Keratinocyte (primary cell): ENCODE results near the gene CCDC92B. TPM values are rescaled to one million over a fixed set of nuclear protein-coding genes. Genes with fewer than 3 reads are reported as not detected.

ENCODE experiments used
- DNase-seq: peaks from one replicate; pipeline ENCODE4 v3.0.0-alpha.2; 2011; ENCODE audit warnings: low read depth, missing footprints, low spot score
- FAIRE-seq: peaks from 2 replicates; lab custom pipeline; 2011; peaks lifted over from hg19 to GRCh38; lab: Jason Lieb, UNC
- H2AFZ ChIP-seq: 2 replicates; pipeline ENCODE4 v1.6.0; 2012; ENCODE audit warnings: low read length, control low read depth, inconsistent platforms; ENCODE audit not compliant: control insufficient read depth
- H3K27ac ChIP-seq: 2 replicates; pipeline ENCODE4 v1.5.1; 2011; ENCODE audit warnings: low read length; ENCODE audit not compliant: control insufficient read depth, insufficient read depth
- H3K27me3 ChIP-seq: 3 replicates; pipeline ENCODE4 v1.6.0; 2011; ENCODE audit warnings: low read length; ENCODE audit not compliant: control insufficient read depth, insufficient read depth; ENCODE audit errors: extremely low read depth
- H3K36me3 ChIP-seq, 2 experiments: 2 replicates in 1 of 2; 3 replicates in 1 of 2; pipeline ENCODE4 v1.5.1; 2011; ENCODE audit warnings: low read length in 2 of 2, mild to moderate bottlenecking in 1 of 2; ENCODE audit not compliant: control insufficient read depth in 2 of 2, insufficient read depth in 2 of 2; ENCODE audit errors: extremely low read depth in 1 of 2
- H3K4me1 ChIP-seq: 3 replicates; pipeline ENCODE4 v1.5.1; 2011; ENCODE audit warnings: low read length; ENCODE audit not compliant: control insufficient read depth, insufficient read depth; ENCODE audit errors: extremely low read depth
- H3K4me2 ChIP-seq: 3 replicates; pipeline ENCODE4 v1.6.0; 2011; ENCODE audit warnings: low read depth, low read length; ENCODE audit not compliant: control insufficient read depth, insufficient read depth; ENCODE audit errors: extremely low read depth
- H3K4me3 ChIP-seq, 3 experiments: fragments of 200-600 bp in 1 of 3; sonication (generic) in 1 of 3; 2 replicates in 2 of 3; 3 replicates in 1 of 3; pipeline ENCODE4 v1.5.1; 2011 to 2016; ENCODE audit warnings: low read length in 3 of 3, mild to moderate bottlenecking in 3 of 3, control low read depth in 2 of 3, inconsistent platforms in 1 of 3, low read depth in 1 of 3, mixed read lengths in 1 of 3, mixed run types in 1 of 3, moderate library complexity in 1 of 3; ENCODE audit not compliant: control insufficient read depth in 2 of 3, insufficient read depth in 2 of 3; ENCODE audit errors: extremely low read depth in 1 of 3
- H3K79me2 ChIP-seq: 2 replicates; pipeline ENCODE4 v1.6.0; 2012; ENCODE audit warnings: low read length; ENCODE audit not compliant: control insufficient read depth, insufficient read depth
- H3K9ac ChIP-seq: 3 replicates; pipeline ENCODE4 v1.6.0; 2011; ENCODE audit warnings: low read length; ENCODE audit not compliant: control insufficient read depth, insufficient read depth; ENCODE audit errors: extremely low read depth
- H3K9me1 ChIP-seq: 3 replicates; pipeline ENCODE4 v1.6.0; 2011; ENCODE audit warnings: low read length; ENCODE audit not compliant: control insufficient read depth, insufficient read depth; ENCODE audit errors: extremely low read depth
- H3K9me3 ChIP-seq: 2 replicates; pipeline ENCODE4 v1.5.1; 2012; ENCODE audit warnings: low read depth, low read length; ENCODE audit not compliant: control insufficient read depth
- H4K20me1 ChIP-seq: 3 replicates; pipeline ENCODE4 v1.6.0; 2011; ENCODE audit warnings: low read length; ENCODE audit not compliant: control insufficient read depth, insufficient read depth; ENCODE audit errors: extremely low read depth
- CTCF ChIP-seq, 3 experiments: IDR thresholded peaks in 1 of 3; conservative IDR thresholded peaks in 1 of 3; optimal IDR thresholded peaks in 1 of 3; 2 replicates in 2 of 3; 3 replicates in 1 of 3; pipeline versions ENCODE3 to v1.5.1; 2011; ENCODE audit warnings: low read length in 3 of 3, mild to moderate bottlenecking in 3 of 3, moderate library complexity in 2 of 3, control low read depth in 1 of 3, inconsistent platforms in 1 of 3; ENCODE audit not compliant: insufficient read depth in 2 of 3; ENCODE audit errors: extremely low read depth in 1 of 3
- EZH2 ChIP-seq: IDR thresholded peaks from one replicate; pipeline ENCODE4 v1.6.1; 2012; ENCODE audit warnings: inconsistent platforms, mild to moderate bottlenecking, low read length, moderate library complexity
- dilution Hi-C: fragments of 300-500 bp; cut with MboI; formaldehyde crosslinking; loops from one replicate; pipeline ENCODE4 v1.7.0; 2020; ENCODE audit warnings: low sequenced_read_pairs; ENCODE audit not compliant: extremely low pct_ligation_motif_present
- polyA plus RNA-seq, 5 experiments: library from polyadenylated mRNA; depleted of rRNA in 3 of 5; stranded (reverse) in 3 of 5; stranded (forward) in 1 of 5; unstranded in 1 of 5; fragments of >200 nt; gene quantifications; 1 replicate in 1 of 5; 2 replicates in 3 of 5; 3 replicates in 1 of 5; pipeline versions ENCODE4 v1.2.1 to v1.2.3, GENCODE V29; 2011 to 2012; ENCODE audit warnings: missing spikeins in 2 of 5, low read depth in 1 of 5, low replicate concordance in 1 of 5

The CCDC92B gene
- polyA plus RNA-seq, 1 donor (not counting 4 experiments of a cell fraction or from before 2014, with no cell fraction given) = not detected

GRCh38 chr17:2758870-2759269 is 9.4 kb upstream of the CCDC92B start:
- Histone ChIP-seq H3K79me2 (no peaks in the 10 kb centered on the region), H3K4me3 (no peak overlapping the region), H3K36me3 (no peaks in the 10 kb centered on the region), H3K4me1 (no peaks in the 10 kb centered on the region), H3K4me2 (no peak overlapping the region), H4K20me1 (no peaks in the 10 kb centered on the region), H2AFZ (no peak overlapping the region), H3K9me1 (no peaks in the 10 kb centered on the region), H3K27ac (no peak overlapping the region), H3K9ac (no peak overlapping the region), H3K27me3 (peaks cover 29% of the 10 kb centered on the region), H3K9me3 (no peaks in the 10 kb centered on the region)
- no peak for FAIRE-seq
- dilution Hi-C loops = no loop called here
- no peak for DNase-seq
- TF ChIP-seq CTCF (optimal IDR thresholded peaks at IDR 0.05 in 1 of 3, IDR thresholded peaks at IDR 0.05 in 1 of 3, conservative IDR thresholded peaks at IDR 0.05 in 1 of 3; ENCODE audit: extremely low read depth in 1 of 3, insufficient read depth in 2 of 3, low read length in 3 of 3) = no peak
- no peak for TF ChIP-seq EZH2

GRCh38 chr17:2755891-2756724 is 6.7 kb upstream of the CCDC92B start:
- Histone ChIP-seq H3K9me3 (no peaks in the 10 kb centered on the region), H3K36me3 (no peaks in the 10 kb centered on the region), H3K79me2 (no peaks in the 10 kb centered on the region), H3K4me3 (peak overlapping the region in 1 of 3 experiments; percentile 13), H3K4me1 (no peaks in the 10 kb centered on the region), H3K9ac (no peak overlapping the region), H3K4me2 (peak overlapping the region; percentile 51), H3K9me1 (no peaks in the 10 kb centered on the region), H2AFZ (no peak overlapping the region), H3K27ac (no peak overlapping the region), H3K27me3 (peaks cover 29% of the 10 kb centered on the region), H4K20me1 (no peaks in the 10 kb centered on the region)
- no peak for TF ChIP-seq CTCF (optimal IDR thresholded peaks at IDR 0.05 in 1 of 3, IDR thresholded peaks at IDR 0.05 in 1 of 3, conservative IDR thresholded peaks at IDR 0.05 in 1 of 3; ENCODE audit: extremely low read depth in 1 of 3, insufficient read depth in 2 of 3, low read length in 3 of 3)
- TF ChIP-seq EZH2 = peak; percentile 87
- no peak for DNase-seq
- FAIRE-seq = no peak
- dilution Hi-C loops = no loop called here
